ENCODE results near the gene L1CAM.

DNA sequence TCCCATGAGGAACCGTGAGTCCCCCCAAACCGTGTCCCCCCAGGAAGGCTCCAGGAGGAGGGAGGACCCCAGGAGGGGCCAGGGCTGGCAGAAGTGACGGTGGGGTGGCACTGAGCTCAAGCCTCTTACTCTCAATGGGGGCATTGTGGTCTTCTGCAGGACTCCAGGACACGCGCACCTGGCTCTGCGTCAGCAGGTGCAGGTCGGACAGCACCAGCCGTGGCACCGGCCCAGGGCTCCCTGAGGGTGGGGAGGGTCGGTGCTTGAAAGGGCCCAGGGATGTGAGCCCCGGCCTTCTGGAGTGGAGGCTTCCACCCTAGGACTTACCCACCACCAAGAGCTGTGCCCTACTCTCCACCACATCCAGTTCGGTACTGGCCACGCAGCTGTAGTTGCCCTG is 18.3 kb downstream of the L1CAM start:
- TF ChIP-seq, protein P1, sequence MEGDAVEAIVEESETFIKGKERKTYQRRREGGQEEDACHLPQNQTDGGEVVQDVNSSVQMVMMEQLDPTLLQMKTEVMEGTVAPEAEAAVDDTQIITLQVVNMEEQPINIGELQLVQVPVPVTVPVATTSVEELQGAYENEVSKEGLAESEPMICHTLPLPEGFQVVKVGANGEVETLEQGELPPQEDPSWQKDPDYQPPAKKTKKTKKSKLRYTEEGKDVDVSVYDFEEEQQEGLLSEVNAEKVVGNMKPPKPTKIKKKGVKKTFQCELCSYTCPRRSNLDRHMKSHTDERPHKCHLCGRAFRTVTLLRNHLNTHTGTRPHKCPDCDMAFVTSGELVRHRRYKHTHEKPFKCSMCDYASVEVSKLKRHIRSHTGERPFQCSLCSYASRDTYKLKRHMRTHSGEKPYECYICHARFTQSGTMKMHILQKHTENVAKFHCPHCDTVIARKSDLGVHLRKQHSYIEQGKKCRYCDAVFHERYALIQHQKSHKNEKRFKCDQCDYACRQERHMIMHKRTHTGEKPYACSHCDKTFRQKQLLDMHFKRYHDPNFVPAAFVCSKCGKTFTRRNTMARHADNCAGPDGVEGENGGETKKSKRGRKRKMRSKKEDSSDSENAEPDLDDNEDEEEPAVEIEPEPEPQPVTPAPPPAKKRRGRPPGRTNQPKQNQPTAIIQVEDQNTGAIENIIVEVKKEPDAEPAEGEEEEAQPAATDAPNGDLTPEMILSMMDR (IDR thresholded peaks at IDR 0.05) = no peak
- TF ChIP-seq POLR2A (IDR thresholded peaks at IDR 0.05) = no peak
